ENCODE results near the gene MPDU1. TPM values are rescaled to one million over a fixed set of nuclear protein-coding genes. Genes with fewer than 3 reads are reported as not detected.

MPDU1 gene
- total and polyA plus RNA-seq, 2 of the 13 experiments (the other 11 are each of a cell fraction or from before 2014, with no cell fraction given), result 112 to 167 TPM

- no peak for TF ChIP-seq ZBTB40 (IDR thresholded peaks at IDR 0.05)
- TF ChIP-seq ZBTB40 (CRISPR knock-in tag; IDR thresholded peaks at IDR 0.05), result no peak
- TF ChIP-seq ZSCAN9 (CRISPR knock-in tag; IDR thresholded peaks at IDR 0.05; ENCODE audit: borderline replicate concordance), result peak; percentile 34; the same call in 1 of the 2 replicates
- TF ChIP-seq ZNF563 (CRISPR knock-in tag; IDR thresholded peaks at IDR 0.05), result peak; percentile 69; the same call in 1 of the 2 replicates
- TF ChIP-seq RBAK (CRISPR knock-in tag; IDR thresholded peaks at IDR 0.05), result no peak
- TF ChIP-seq ZNF749 (CRISPR knock-in tag; IDR thresholded peaks at IDR 0.05; ENCODE audit: borderline replicate concordance), result peak; percentile 36; the same call in 1 of the 2 replicates
- 0 out of 2 replicates have a peak, but pooled peaks have one; percentile 12 for TF ChIP-seq ZBTB26 (CRISPR knock-in tag; IDR thresholded peaks at IDR 0.05; ENCODE audit: borderline replicate concordance)
- TF ChIP-seq ZNF75D (CRISPR knock-in tag; IDR thresholded peaks at IDR 0.05; ENCODE audit: borderline replicate concordance), result no peak
- peak; percentile 15; the same call in 1 of the 2 replicates for TF ChIP-seq ZBTB21 (CRISPR knock-in tag; IDR thresholded peaks at IDR 0.05)
- TF ChIP-seq ZNF10 (CRISPR knock-in tag; IDR thresholded peaks at IDR 0.05; ENCODE audit: borderline replicate concordance, low read depth), result no peak
- no peak for TF ChIP-seq NFYB (CRISPR knock-in tag; IDR thresholded peaks at IDR 0.05)
- TF ChIP-seq ZNF775 (CRISPR knock-in tag; IDR thresholded peaks at IDR 0.05; ENCODE audit: borderline replicate concordance), result no peak
- TF ChIP-seq IKZF1 (IDR thresholded peaks at IDR 0.05), result no peak
- peak; percentile 52; the same call in 1 of the 2 replicates for TF ChIP-seq HNF1B (CRISPR knock-in tag; IDR thresholded peaks at IDR 0.05)
- peak; percentile 63; the same call in 1 of the 2 replicates for TF ChIP-seq CCDC6 (CRISPR knock-in tag; IDR thresholded peaks at IDR 0.05)
- no peak for TF ChIP-seq ZNF180 (CRISPR knock-in tag; IDR thresholded peaks at IDR 0.05; ENCODE audit: borderline replicate concordance, low read depth)
Observed at GRCh38 chr17:7573324-7574080, 10.2 kb upstream of the MPDU1 start (continued).

Measured in HepG2 (cell line).